IMR-90 (cell line): ENCODE measurements around the gene HRC. TPM values are rescaled to one million over a fixed set of nuclear protein-coding genes. Genes with fewer than 3 reads are reported as not detected.

Experiments
- ATAC-seq: fragments of 200-7000 bp; cut with Tn5 transposase; 2 replicates; pipeline ENCODE4 v1.9.1; 2020; ENCODE audit warnings: low read depth, mild to moderate bottlenecking, moderate library complexity
- BruUV-seq: library from RNA; stranded (reverse); fragments of 400-500 nt; replicated peaks from 2 replicates; lab custom pipeline; 2021; lab: Mats Ljungman, UMichigan
- CTCF ChIA-PET: fragments of 300-600 bp; formaldehyde crosslinking; extraction: SDS; loops from one replicate; lab custom pipeline; 2021; ENCODE audit warnings: antibody characterized with exemption; lab: Yijun Ruan, JAX
- POLR2A ChIA-PET: fragments of 300-600 bp; sonication (Branson Sonifier 250); formaldehyde crosslinking; loops from one replicate; lab custom pipeline; 2022; ENCODE audit warnings: antibody characterized with exemption; ENCODE audit not compliant: unreplicated experiment; lab: Charles Lee
- DNase-seq: peaks from one replicate; pipeline ENCODE4 v3.0.0; 2013
- H2AFZ ChIP-seq: replicated peaks from 2 replicates; pipeline ENCODE3; 2013; ENCODE audit warnings: low read length, mild to moderate bottlenecking; ENCODE audit not compliant: poor library complexity
- H2AK5ac ChIP-seq: 2 replicates; pipeline ENCODE4 v1.6.1; 2013; ENCODE audit warnings: low read depth, low read length, inconsistent platforms
- H2AK9ac ChIP-seq: replicated peaks from 2 replicates; pipeline ENCODE3; 2013; ENCODE audit warnings: mild to moderate bottlenecking, low read depth, low read length, moderate library complexity; ENCODE audit not compliant: poor library complexity
- H2BK120ac ChIP-seq: 2 replicates; pipeline ENCODE4 v1.6.1; 2013; ENCODE audit warnings: low read depth, low read length, inconsistent platforms
- H2BK15ac ChIP-seq: 3 replicates; pipeline ENCODE4 v1.6.1; 2013; ENCODE audit warnings: low read depth, low read length, inconsistent platforms
- H2BK20ac ChIP-seq: 2 replicates; pipeline ENCODE4 v1.6.1; 2013; ENCODE audit warnings: low read depth, mild to moderate bottlenecking, inconsistent platforms, low read length, moderate library complexity
- H2BK5ac ChIP-seq: 2 replicates; pipeline ENCODE4 v1.6.1; 2013; ENCODE audit warnings: mild to moderate bottlenecking, low read depth, low read length, inconsistent platforms; ENCODE audit not compliant: poor library complexity, severe bottlenecking
- H3K14ac ChIP-seq: replicated peaks from 2 replicates; pipeline ENCODE4 v1.6.1; 2013; ENCODE audit warnings: low read depth, low read length, inconsistent platforms
- H3K18ac ChIP-seq: 2 replicates; pipeline ENCODE4 v1.6.1; 2013; ENCODE audit warnings: low read depth, low read length, control low read depth
- H3K23ac ChIP-seq: 2 replicates; pipeline ENCODE4 v1.6.1; 2013; ENCODE audit warnings: low read depth, low read length, inconsistent platforms
- H3K27ac ChIP-seq: 2 replicates; pipeline ENCODE4 v1.5.1; 2013; ENCODE audit warnings: mild to moderate bottlenecking, control low read depth, low read length; ENCODE audit not compliant: insufficient read depth
- H3K27me3 ChIP-seq: 2 replicates; pipeline ENCODE4 v1.6.1; 2013; ENCODE audit warnings: low read length; ENCODE audit not compliant: control insufficient read depth, insufficient read depth
- H3K36me3 ChIP-seq: 2 replicates; pipeline ENCODE4 v1.6.1; 2013; ENCODE audit warnings: low read length, mixed read lengths; ENCODE audit not compliant: control insufficient read depth, insufficient read depth
- H3K4ac ChIP-seq: 2 replicates; pipeline ENCODE4 v1.6.1; 2013; ENCODE audit warnings: low read depth, low read length, inconsistent platforms
- H3K4me1 ChIP-seq: 2 replicates; pipeline ENCODE4 v1.6.1; 2013; ENCODE audit warnings: low read length, mixed read lengths; ENCODE audit not compliant: control insufficient read depth, insufficient read depth
- H3K4me2 ChIP-seq: 2 replicates; pipeline ENCODE4 v1.6.1; 2013; ENCODE audit warnings: low read depth, mild to moderate bottlenecking, control low read depth, low read length, moderate library complexity
- H3K4me3 ChIP-seq: 2 replicates; pipeline ENCODE4 v1.5.1; 2013; ENCODE audit warnings: low read depth, mild to moderate bottlenecking, control low read depth, low read length, moderate library complexity; ENCODE audit not compliant: insufficient read depth
- H3K56ac ChIP-seq: 2 replicates; pipeline ENCODE4 v1.6.1; 2013; ENCODE audit warnings: low read length, inconsistent platforms; ENCODE audit not compliant: insufficient read depth; ENCODE audit errors: extremely low read depth
- H3K79me1 ChIP-seq, 2 experiments: 2 replicates each; pipeline ENCODE4 v1.6.1; 2013; ENCODE audit warnings: low read length in 2 of 2, inconsistent platforms in 1 of 2, low read depth in 1 of 2
- H3K9ac ChIP-seq: 2 replicates; pipeline ENCODE4 v1.6.1; 2013; ENCODE audit warnings: low read depth, low read length, control low read depth
- H3K9me1 ChIP-seq: 2 replicates; pipeline ENCODE4 v1.6.1; 2013; ENCODE audit warnings: low read length, inconsistent platforms; ENCODE audit not compliant: insufficient read depth
- H3K9me3 ChIP-seq: 2 replicates; pipeline ENCODE4 v1.6.1; 2013; ENCODE audit warnings: low read length; ENCODE audit not compliant: control insufficient read depth, insufficient read depth
- H4K20me1 ChIP-seq: 2 replicates; pipeline ENCODE4 v1.6.1; 2013; ENCODE audit warnings: low read length, inconsistent platforms; ENCODE audit not compliant: insufficient read depth
- H4K5ac ChIP-seq: 2 replicates; pipeline ENCODE4 v1.6.1; 2013; ENCODE audit warnings: mild to moderate bottlenecking, low read depth, low read length, control low read depth
- H4K8ac ChIP-seq, 2 experiments: 2 replicates each; pipeline ENCODE4 v1.6.1; 2013; ENCODE audit warnings: low read depth in 2 of 2, low read length in 2 of 2, control low read depth in 1 of 2, inconsistent platforms in 1 of 2
- H4K91ac ChIP-seq: 2 replicates; pipeline ENCODE4 v1.6.1; 2013; ENCODE audit warnings: low read depth, low read length, inconsistent platforms; ENCODE audit not compliant: insufficient read depth
- BHLHE40 ChIP-seq: fragments of 150-350 bp; IDR thresholded peaks from 2 replicates; pipeline ENCODE4 v1.6.1; 2016; ENCODE audit warnings: mild to moderate bottlenecking, low read depth, low read length
- FOS ChIP-seq: fragments of 150-350 bp; IDR thresholded peaks from 2 replicates; pipeline ENCODE4 v1.6.1; 2016; ENCODE audit warnings: low read depth, low read length
- WGBS, 2 experiments: methylation state at CpG; one replicate each; pipeline versions ENCODE4 v1.1.5 to v1.1.7; 2013; ENCODE audit warnings: missing lambda C conversion rate in 2 of 2; ENCODE audit not compliant: insufficient read length in 1 of 2; ENCODE audit errors: extremely low coverage in 2 of 2; 5-methylcytosine and 5-hydroxymethylcytosine counted together
- dilution Hi-C: fragments of 300-500 bp; cut with HindIII; formaldehyde crosslinking; loops from one replicate; pipeline ENCODE4 v1.14.3; 2018; ENCODE audit warnings: low sequenced_read_pairs; ENCODE audit not compliant: unreplicated experiment
- in situ Hi-C: fragments of 300-500 bp; cut with MboI; formaldehyde crosslinking; loops from 3 replicates; pipeline ENCODE4 v1.14.3; 2019; ENCODE audit warnings: low sequenced_read_pairs, inconsistent platforms, mixed read lengths
- intact Hi-C: fragments of 100-400 bp; cut with micrococcal nuclease; formaldehyde crosslinking; loops from 2 replicates; pipeline ENCODE4 v1.10.0; 2022
- polyA plus RNA-seq, 3 experiments: library from polyadenylated mRNA; depleted of rRNA; stranded (reverse); fragments of >200 nt; gene quantifications; 2 replicates each; pipeline ENCODE4 v1.2.3, GENCODE V29; 2012; ENCODE audit warnings: low replicate concordance in 1 of 3
- total RNA-seq: library from RNA; depleted of rRNA; stranded (reverse); fragments of >200 nt; gene quantifications from 2 replicates; pipeline ENCODE4 v1.2.3, GENCODE V29; 2012
- TF ChIP-seq, protein P1 (sequence below): fragments of 150-350 bp; IDR thresholded peaks from 2 replicates; pipeline ENCODE4 v1.6.1; 2017; ENCODE audit warnings: mild to moderate bottlenecking, antibody characterized with exemption, low read length, low read depth
- TF ChIP-seq, protein P2 (sequence below): conservative IDR thresholded peaks from 2 replicates; pipeline ENCODE4 v1.5.1; 2012; ENCODE audit warnings: mild to moderate bottlenecking, low read depth, low read length, improper control_type of control experiment
- TF ChIP-seq, protein P3 (sequence below): fragments of 150-350 bp; IDR thresholded peaks from 2 replicates; pipeline ENCODE4 v1.6.1; 2016; ENCODE audit warnings: low read depth, mild to moderate bottlenecking, low read length, moderate library complexity, borderline replicate concordance

The HRC gene
- total and polyA plus RNA-seq, 2 of the 4 experiments (the other 2 are of a cell fraction) = 0.03 TPM; not detected in 1

DNA sequence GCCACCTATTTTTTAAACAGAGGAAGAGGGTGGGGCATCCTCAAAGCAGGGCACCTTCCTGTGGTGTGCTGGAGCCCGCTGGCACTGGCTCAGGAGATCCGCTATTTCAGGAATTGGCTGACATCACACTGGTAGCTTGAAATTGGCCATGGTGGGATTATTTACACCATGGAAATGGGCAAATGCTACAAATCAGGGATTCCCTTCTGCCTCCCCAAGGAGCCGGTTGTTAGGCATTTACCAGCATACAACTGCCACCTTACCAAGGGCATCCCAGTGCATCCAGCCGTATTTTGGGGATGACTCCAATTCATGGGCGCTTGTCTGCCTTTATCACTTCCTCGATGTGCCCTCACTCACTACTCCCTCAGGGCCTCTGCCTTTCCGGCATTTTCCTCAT is 14.2 kb downstream of the HRC start:
- Histone ChIP-seq H4K8ac (no peak overlapping the region), H4K91ac (no peak overlapping the region), H2BK120ac (no peak overlapping the region), H3K36me3 (no peaks in the 10 kb centered on the region), H3K9me3 (no peaks in the 10 kb centered on the region), H2BK20ac (no peak overlapping the region), H2AK5ac (no peak overlapping the region), H3K79me1 (no peaks in the 10 kb centered on the region), H3K4me2 (no peak overlapping the region), H2BK5ac (no peak overlapping the region), H3K9ac (no peak overlapping the region), H3K23ac (no peak overlapping the region), H3K4me3 (no peak overlapping the region), H3K9me1 (peaks cover 4% of the 10 kb centered on the region; the same call in 1 of the 2 replicates), H4K20me1 (no peaks in the 10 kb centered on the region), H3K18ac (no peak overlapping the region), H3K14ac (no peak overlapping the region), H3K4me1 (peaks cover 6% of the 10 kb centered on the region), H3K27me3 (no peaks in the 10 kb centered on the region), H2BK15ac (no peak overlapping the region), H3K27ac (no peak overlapping the region), H3K56ac (no peak overlapping the region), H2AFZ (no peak overlapping the region), H4K5ac (no peak overlapping the region), H3K4ac (no peak overlapping the region), H2AK9ac (no peak overlapping the region)
- BruUV-seq = no TSS peak
- no peak for TF ChIP-seq FOS
- TF ChIP-seq, protein P1, sequence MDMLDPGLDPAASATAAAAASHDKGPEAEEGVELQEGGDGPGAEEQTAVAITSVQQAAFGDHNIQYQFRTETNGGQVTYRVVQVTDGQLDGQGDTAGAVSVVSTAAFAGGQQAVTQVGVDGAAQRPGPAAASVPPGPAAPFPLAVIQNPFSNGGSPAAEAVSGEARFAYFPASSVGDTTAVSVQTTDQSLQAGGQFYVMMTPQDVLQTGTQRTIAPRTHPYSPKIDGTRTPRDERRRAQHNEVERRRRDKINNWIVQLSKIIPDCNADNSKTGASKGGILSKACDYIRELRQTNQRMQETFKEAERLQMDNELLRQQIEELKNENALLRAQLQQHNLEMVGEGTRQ = no peak
- TF ChIP-seq, protein P2, sequence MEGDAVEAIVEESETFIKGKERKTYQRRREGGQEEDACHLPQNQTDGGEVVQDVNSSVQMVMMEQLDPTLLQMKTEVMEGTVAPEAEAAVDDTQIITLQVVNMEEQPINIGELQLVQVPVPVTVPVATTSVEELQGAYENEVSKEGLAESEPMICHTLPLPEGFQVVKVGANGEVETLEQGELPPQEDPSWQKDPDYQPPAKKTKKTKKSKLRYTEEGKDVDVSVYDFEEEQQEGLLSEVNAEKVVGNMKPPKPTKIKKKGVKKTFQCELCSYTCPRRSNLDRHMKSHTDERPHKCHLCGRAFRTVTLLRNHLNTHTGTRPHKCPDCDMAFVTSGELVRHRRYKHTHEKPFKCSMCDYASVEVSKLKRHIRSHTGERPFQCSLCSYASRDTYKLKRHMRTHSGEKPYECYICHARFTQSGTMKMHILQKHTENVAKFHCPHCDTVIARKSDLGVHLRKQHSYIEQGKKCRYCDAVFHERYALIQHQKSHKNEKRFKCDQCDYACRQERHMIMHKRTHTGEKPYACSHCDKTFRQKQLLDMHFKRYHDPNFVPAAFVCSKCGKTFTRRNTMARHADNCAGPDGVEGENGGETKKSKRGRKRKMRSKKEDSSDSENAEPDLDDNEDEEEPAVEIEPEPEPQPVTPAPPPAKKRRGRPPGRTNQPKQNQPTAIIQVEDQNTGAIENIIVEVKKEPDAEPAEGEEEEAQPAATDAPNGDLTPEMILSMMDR = no peak
- TF ChIP-seq, protein P3, sequence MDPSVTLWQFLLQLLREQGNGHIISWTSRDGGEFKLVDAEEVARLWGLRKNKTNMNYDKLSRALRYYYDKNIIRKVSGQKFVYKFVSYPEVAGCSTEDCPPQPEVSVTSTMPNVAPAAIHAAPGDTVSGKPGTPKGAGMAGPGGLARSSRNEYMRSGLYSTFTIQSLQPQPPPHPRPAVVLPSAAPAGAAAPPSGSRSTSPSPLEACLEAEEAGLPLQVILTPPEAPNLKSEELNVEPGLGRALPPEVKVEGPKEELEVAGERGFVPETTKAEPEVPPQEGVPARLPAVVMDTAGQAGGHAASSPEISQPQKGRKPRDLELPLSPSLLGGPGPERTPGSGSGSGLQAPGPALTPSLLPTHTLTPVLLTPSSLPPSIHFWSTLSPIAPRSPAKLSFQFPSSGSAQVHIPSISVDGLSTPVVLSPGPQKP = no peak
- no peak for TF ChIP-seq BHLHE40
- 100% methylated on average over 1 of the region's 7 CpGs; no CpG with 5 or more reads in 1 of the 2 experiments for WGBS, 2 experiments
- dilution Hi-C loops (no loop called here), intact Hi-C loops (no loop called here), in situ Hi-C loops (no loop called here)
- no peak for DNase-seq
- ATAC-seq = no peak
- ChIA-PET POLR2A (interaction anchor here (0.6 kb wide), 1 partner anchor 22 kb away, joined by 8 read pairs; no protein-coding TSS in a partner anchor), CTCF (no interaction called here)
